Stimulated activated memory B cell treated with anti-CD40 and anti-IgM and Interleukin-4, amounts not matched to agents 10 μg/mL and 1 μg/mL and 100 μg/mL, for 72 hours (primary cell): ENCODE results near the gene AUTS2.
"Not testable (repeated sequence)": the region's sequence is repeated elsewhere in the genome, so short reads cannot be mapped to it uniquely, and the experiment has no call there.

Experiments used
- ATAC-seq: fragments of 150-1000 bp; cut with Tn5 transposase; 2 replicates; pipeline ENCODE4 v1.10.0; 2021
- H3K27ac Mint-ChIP-seq: one replicate; pipeline ENCODE4 v1.8.0; 2022; ENCODE audit warnings: mild to moderate bottlenecking, mixed read lengths
- H3K27me3 Mint-ChIP-seq: one replicate; pipeline ENCODE4 v1.8.0; 2022; ENCODE audit warnings: mixed read lengths
- H3K36me3 Mint-ChIP-seq: one replicate; pipeline ENCODE4 v1.8.0; 2022; ENCODE audit warnings: mixed read lengths
- H3K4me1 Mint-ChIP-seq: one replicate; pipeline ENCODE4 v1.8.0; 2022; ENCODE audit warnings: mixed read lengths
- H3K4me3 Mint-ChIP-seq: one replicate; pipeline ENCODE4 v1.8.0; 2022; ENCODE audit warnings: mild to moderate bottlenecking, moderate library complexity, mixed read lengths
- H3K9me3 Mint-ChIP-seq: one replicate; pipeline ENCODE4 v1.8.0; 2022; ENCODE audit warnings: mixed read lengths

AUTS2 gene

DNA sequence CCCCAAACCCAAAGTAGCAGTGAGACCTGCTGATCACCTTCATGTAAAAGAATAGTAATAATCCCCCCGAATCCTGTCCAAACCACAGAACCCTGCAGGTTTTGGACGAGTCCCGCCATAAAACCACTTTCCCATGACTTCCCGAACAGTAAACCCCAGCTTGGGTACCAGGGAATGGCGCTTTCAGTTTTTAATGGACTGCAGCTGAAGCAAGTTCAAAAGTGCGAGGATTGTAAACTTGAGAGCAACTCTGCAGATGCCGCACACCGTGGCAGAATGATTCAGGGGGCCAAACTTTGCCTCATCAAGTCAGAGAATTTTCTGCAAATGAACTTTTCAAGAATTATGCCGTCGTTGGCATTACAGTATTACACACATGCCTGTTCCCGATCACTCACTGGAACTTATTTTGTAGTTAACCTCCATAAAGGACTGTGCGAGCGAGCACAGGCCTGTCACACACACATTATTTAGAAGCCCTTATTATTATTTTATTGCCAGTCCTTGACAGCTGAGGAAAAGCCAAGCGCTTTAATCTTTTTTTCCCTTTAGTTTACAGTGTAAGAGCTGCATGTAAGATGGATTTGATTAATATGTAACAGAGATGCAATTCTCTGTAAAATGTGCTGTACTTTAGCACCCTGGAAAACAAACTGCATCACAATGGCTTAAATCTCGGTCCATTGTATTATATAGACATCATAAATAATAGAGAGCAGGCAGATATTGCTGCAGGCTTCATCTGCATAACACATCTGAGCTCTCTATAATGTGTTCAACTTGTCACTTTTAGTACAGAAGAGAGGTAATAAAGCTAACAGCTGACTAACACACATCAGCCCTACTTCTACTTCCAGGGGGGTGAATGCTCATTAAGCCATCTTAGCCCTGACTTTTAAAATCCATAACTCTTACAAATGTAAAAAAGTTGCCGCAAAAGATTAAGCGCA lies 1040.2 kb downstream of the AUTS2 start:
- ATAC-seq = no peak
- no peak overlapping the region for H3K27ac Mint-ChIP-seq
- H3K4me3 Mint-ChIP-seq = no peak overlapping the region
- H3K36me3 Mint-ChIP-seq = no peaks in the 10 kb centered on the region
- no peaks in the 10 kb centered on the region for H3K4me1 Mint-ChIP-seq
- no peaks in the 10 kb centered on the region for H3K27me3 Mint-ChIP-seq
- H3K9me3 Mint-ChIP-seq = peaks cover 9% of the 10 kb centered on the region

DNA sequence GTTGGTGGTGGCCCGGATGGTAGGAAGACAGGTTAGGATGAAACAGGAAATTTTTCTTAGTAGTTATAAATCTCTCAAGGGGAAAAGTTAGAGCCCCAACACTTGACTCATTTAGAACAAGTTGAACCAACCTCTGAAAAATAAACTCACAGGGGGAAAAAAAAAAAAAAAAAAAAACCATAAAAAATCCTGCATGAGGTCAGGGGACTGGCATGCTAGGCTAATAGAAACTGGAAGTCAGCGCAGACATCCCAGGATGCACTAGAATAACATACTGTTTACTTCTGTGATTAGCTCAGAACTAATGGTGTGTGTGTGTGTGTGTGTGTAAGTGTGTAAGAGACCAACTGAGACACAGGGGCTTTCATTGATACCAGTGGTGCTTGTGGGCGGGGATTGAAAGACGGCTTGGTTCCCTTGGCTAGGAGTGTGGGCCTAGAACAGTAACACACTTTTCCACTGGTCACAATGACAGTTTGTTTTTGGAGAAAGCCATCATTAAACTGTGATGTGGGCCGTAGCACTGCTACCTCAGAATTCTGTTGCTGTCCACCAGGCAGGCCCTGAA lies 1042.1 kb downstream of the AUTS2 start:
- H3K4me1 Mint-ChIP-seq = no peaks in the 10 kb centered on the region
- H3K27me3 Mint-ChIP-seq = no peaks in the 10 kb centered on the region
- ATAC-seq = no peak
- H3K27ac Mint-ChIP-seq = no peak overlapping the region
- H3K9me3 Mint-ChIP-seq = peaks cover 9% of the 10 kb centered on the region
- no peaks in the 10 kb centered on the region for H3K36me3 Mint-ChIP-seq
- no peak overlapping the region for H3K4me3 Mint-ChIP-seq

DNA sequence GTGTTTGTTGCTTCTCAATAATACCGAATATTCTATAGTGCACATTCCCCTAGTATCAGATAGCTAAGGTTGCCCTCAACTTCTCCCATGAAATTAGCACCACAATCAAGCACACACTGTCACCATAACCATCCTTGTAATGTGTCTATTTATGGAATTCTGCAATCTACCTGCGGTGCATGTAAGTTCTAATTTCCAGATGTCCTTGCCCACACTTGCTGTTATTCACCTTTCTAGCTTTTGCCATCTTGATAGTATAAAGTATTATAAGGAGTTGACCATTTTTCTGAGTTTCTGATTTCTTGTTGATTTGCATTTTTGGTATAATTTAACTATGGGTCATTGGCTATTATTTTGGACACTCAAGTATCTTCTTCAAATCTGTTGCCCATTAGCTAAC lies 1043.6 kb downstream of the AUTS2 start:
- ATAC-seq = no peak
- Mint-ChIP-seq H3K9me3 (peaks cover 9% of the 10 kb centered on the region), H3K27me3 (no peaks in the 10 kb centered on the region), H3K4me3 (no peak overlapping the region), H3K36me3 (no peaks in the 10 kb centered on the region), H3K27ac (no peak overlapping the region), H3K4me1 (no peaks in the 10 kb centered on the region)

DNA sequence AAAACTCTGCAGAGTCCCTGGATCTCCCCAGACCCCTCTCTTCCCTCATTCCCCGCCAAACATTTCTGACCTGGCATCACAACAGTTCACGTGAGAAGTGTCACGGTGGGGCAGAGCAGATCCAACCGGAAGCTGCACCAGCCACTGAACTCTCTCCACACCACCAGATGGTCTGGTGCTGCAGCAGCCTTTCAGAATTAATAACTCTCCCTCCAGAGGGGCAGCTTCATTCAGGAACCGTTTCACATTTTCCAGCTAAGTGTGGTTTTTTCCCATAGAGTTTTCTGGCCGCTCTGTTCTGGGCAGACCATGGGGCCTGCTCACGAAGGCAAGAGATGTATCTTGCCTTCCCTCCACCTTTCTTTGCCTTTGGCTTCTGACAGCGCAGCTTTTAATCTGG lies 1047.0 kb downstream of the AUTS2 start:
- H3K27me3 Mint-ChIP-seq = no peaks in the 10 kb centered on the region
- H3K9me3 Mint-ChIP-seq = peaks cover 9% of the 10 kb centered on the region
- no peak overlapping the region for H3K27ac Mint-ChIP-seq
- no peak for ATAC-seq
- no peaks in the 10 kb centered on the region for H3K4me1 Mint-ChIP-seq
- no peak overlapping the region for H3K4me3 Mint-ChIP-seq
- no peaks in the 10 kb centered on the region for H3K36me3 Mint-ChIP-seq

DNA sequence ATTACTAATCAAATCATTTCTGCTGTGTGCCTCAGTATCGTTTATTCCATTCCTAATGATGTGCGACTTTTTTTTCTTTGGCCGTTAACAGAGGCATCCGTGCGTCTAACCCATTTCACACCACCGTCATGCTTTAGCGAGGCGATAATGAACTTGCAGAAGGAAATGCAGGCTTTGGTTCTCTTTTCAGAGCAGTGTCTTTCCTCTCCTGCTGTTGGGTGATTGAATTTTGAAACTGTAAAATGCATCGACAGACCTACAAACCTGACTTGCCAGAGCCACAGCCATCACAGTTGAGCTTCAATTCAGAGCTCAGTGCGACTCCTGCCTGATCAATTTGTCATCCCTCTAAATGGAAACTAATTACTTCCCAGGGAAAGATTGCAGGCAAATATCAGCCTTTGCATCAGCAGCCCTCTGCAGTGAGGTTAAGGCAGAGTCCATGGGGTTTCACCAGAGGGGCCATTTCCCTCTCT lies 1047.6 kb downstream of the AUTS2 start:
- Mint-ChIP-seq H3K9me3 (peaks cover 6% of the 10 kb centered on the region), H3K27me3 (no peaks in the 10 kb centered on the region), H3K36me3 (no peaks in the 10 kb centered on the region), H3K4me3 (no peak overlapping the region), H3K27ac (no peak overlapping the region), H3K4me1 (no peaks in the 10 kb centered on the region)
- ATAC-seq = no peak

DNA sequence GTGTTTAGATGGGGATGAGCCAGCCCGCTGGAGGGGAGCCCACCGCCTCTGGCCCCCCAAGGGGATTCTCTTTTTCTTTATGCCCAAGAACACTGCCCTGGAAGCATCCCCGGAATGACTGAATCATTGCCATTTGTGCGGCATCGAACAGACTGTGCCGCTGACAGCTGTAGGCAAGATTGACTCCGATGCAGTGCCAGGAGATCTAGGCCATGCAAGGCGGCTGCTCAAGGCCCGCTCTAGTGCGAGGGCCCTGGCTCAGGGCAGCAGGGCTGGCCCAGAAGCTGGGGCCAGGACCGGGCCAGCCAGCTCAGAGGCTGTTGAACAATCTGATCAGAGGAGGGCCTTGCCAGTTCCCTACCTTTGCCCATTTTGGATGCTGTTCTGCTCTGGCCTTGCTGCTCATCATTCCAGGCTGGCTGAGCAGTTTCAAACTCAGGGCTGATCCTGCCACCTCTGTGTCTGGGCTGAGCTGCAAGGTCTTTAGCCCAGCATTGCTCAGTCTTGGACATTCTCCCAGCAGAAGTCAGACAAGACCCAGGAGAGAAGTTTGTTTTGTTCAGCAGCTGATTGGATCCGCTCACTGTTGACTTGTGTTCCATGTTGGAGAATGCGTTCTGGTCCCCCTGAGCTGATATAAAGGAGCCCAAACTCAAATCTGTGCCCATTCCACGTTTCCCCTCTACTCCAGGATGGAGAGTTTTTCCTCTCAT lies 1048.4 kb downstream of the AUTS2 start:
- ATAC-seq = no peak
- no peak overlapping the region for H3K4me3 Mint-ChIP-seq
- no peak overlapping the region for H3K27ac Mint-ChIP-seq
- H3K27me3 Mint-ChIP-seq = no peaks in the 10 kb centered on the region
- peaks cover 3% of the 10 kb centered on the region for H3K9me3 Mint-ChIP-seq
- peaks cover 4% of the 10 kb centered on the region for H3K36me3 Mint-ChIP-seq
- no peaks in the 10 kb centered on the region for H3K4me1 Mint-ChIP-seq

DNA sequence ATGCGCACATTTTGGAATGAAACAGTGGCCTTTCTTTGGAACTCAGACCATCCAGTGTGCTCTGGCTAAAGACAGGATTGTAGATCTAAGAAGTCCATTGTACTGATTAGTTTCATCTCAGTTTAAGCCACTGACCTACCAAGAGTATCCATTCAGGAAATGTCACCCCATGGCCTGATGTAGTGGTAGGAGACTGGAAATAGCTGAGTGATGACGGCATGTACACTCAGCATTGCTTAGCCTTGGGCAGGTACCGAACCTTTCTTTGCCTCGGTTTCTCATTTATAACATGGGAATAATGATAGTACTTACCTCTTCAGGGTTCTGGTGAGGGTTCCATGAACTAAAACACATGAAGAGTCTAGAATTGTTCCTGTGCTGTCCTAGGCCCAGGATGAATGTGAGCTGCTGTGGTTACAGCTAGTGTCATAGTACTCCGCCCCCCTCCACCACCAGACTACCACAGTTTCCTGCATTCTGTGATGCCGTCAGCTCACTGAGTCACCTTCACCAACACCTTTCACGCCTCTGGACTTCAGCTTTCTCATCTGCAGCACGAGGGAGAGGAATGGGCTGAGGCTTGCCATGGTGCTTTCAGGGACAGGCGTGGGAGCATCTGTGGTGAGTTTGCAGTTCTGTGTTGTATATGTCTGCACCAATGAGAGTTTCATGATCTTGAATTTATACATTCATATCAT lies 1049.7 kb downstream of the AUTS2 start:
- peaks cover 5% of the 10 kb centered on the region for H3K36me3 Mint-ChIP-seq
- no peaks in the 10 kb centered on the region for H3K4me1 Mint-ChIP-seq
- H3K4me3 Mint-ChIP-seq = no peak overlapping the region
- no peaks in the 10 kb centered on the region for H3K27me3 Mint-ChIP-seq
- peak; percentile 82 for ATAC-seq
- no peak overlapping the region for H3K27ac Mint-ChIP-seq
- no peaks in the 10 kb centered on the region for H3K9me3 Mint-ChIP-seq

DNA sequence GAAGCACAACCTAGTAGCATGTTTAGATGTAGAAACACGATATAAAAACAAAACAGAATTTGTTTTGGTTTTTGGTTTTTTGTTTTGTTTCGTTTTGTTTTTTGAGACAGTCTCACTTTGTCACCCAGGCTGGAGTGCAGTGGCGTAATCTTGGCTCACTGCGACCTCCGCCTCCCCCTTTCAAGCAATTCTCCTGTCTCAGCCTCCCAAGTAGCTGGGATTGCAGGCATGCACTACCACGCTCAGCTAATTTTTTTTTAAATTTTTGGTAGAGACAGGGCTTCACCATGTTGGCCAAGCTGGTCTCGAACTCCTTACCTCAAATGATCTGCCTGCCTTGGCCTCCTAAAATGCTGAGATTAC lies 1050.2 kb downstream of the AUTS2 start:
- not testable (repeated sequence) for H3K36me3 Mint-ChIP-seq, H3K9me3 Mint-ChIP-seq, H3K27me3 Mint-ChIP-seq, ATAC-seq, H3K27ac Mint-ChIP-seq, H3K4me3 Mint-ChIP-seq, H3K4me1 Mint-ChIP-seq

DNA sequence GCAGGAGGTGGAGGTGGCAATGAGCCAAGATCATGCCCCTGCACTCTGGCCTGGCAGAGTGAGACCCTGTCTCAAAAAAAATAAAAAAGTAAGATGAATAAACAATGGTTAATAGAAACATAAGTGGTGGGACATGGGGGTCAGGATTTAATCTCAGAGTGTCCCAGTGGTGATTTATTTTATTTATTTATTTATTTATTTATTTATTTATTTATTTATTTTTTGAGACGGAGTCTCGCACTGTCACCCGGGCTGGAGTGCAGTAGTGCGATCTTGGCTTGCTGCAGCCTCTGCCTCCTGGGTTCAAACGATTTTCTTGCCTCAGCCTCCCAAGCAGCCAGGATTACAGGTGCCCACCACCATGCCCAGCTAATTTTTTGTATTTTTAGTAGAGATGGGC lies 1051.0 kb downstream of the AUTS2 start:
- Mint-ChIP-seq H3K4me3 (no peak overlapping the region), H3K36me3 (peaks cover 9% of the 10 kb centered on the region), H3K9me3 (no peaks in the 10 kb centered on the region), H3K27me3 (no peaks in the 10 kb centered on the region), H3K4me1 (no peaks in the 10 kb centered on the region), H3K27ac (no peak overlapping the region)
- ATAC-seq = no peak

DNA sequence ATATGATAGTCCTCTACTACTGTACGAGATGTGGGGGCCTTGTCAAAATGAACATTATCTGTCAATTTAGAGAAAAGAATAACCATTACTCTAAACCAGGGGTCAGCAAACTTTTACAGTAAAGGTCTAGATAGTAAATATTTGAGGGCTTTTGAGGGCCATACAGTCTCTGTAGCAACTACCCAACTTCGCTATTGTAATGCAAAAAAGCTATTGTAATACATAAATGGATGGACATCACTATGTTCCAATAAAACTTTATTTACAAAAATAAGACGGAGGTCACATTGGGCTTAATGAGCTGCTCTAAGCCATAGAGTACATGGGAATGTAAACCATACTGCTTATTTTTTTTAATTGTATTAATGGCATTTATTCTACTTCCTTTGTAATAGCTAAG lies 1055.9 kb downstream of the AUTS2 start:
- Mint-ChIP-seq H3K27ac (no peak overlapping the region), H3K36me3 (peaks cover 9% of the 10 kb centered on the region), H3K4me3 (no peak overlapping the region), H3K4me1 (no peaks in the 10 kb centered on the region), H3K9me3 (no peaks in the 10 kb centered on the region), H3K27me3 (no peaks in the 10 kb centered on the region)
- ATAC-seq = no peak

DNA sequence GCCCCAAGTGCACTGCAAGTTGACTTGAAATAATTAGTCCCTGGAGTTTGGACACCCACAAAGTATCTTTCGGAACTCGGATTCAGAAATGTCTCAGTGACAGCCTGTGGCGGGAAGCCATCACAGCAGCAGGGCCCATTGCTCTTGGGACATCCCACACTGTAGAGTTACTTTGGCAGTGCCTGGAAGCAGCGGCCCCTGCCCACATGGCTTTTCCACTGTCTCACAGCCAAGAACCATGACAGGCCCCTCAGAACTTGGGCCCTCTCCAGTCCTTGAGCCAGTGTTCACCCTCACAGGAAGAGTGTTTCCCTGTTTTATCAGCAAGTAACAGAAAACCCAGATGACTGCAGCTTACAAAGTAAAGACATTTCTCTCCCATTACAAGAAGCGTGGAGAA lies 1056.7 kb downstream of the AUTS2 start:
- no peaks in the 10 kb centered on the region for H3K27me3 Mint-ChIP-seq
- H3K9me3 Mint-ChIP-seq = no peaks in the 10 kb centered on the region
- H3K36me3 Mint-ChIP-seq = peaks cover 16% of the 10 kb centered on the region
- H3K4me1 Mint-ChIP-seq = no peaks in the 10 kb centered on the region
- no peak overlapping the region for H3K27ac Mint-ChIP-seq
- no peak overlapping the region for H3K4me3 Mint-ChIP-seq
- no peak for ATAC-seq

DNA sequence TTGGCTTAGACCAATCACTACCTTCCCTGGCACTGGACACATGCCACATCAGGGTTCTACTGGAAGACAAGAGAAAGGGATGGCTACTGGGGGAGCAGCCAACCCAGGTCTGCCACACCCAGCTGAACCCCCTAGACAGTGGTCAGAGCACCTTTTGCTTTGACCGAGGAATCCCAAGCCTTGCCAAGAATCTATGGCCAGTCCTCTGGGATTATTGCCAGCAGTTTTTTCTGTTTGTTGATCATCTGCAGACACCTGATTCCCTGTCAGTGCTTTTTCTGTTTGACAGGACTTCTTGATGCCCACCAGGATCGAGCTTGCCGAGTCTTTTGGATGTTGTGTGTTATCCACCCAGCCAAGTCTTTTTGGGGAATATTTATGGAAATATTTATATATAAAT lies 1057.4 kb downstream of the AUTS2 start:
- Mint-ChIP-seq H3K4me1 (no peaks in the 10 kb centered on the region), H3K36me3 (peaks cover 20% of the 10 kb centered on the region), H3K27ac (no peak overlapping the region), H3K4me3 (no peak overlapping the region), H3K27me3 (no peaks in the 10 kb centered on the region), H3K9me3 (no peaks in the 10 kb centered on the region)
- no peak for ATAC-seq

DNA sequence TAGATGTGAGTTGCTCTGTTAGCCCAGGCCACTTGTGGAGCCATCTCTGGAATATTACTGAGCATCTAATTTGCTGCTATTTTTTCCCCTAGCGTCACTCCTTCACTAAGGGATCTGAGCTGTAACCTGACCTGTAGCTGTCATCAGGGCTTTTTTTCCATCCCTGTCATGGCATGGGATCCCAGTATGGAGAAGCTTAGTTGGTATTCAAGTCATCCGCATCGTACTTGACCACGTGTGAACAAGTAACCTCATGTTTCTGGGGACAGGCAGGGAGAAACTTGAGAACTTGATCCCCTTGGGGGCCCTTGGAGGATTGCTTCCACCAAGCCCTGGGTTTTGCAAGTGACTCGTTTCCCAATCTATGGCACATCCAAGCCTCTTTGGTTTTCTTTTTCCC lies 1059.3 kb downstream of the AUTS2 start:
- peaks cover 23% of the 10 kb centered on the region for H3K36me3 Mint-ChIP-seq
- H3K27me3 Mint-ChIP-seq = no peaks in the 10 kb centered on the region
- H3K4me3 Mint-ChIP-seq = no peak overlapping the region
- H3K9me3 Mint-ChIP-seq = no peaks in the 10 kb centered on the region
- no peak overlapping the region for H3K27ac Mint-ChIP-seq
- no peaks in the 10 kb centered on the region for H3K4me1 Mint-ChIP-seq
- ATAC-seq = no peak

DNA sequence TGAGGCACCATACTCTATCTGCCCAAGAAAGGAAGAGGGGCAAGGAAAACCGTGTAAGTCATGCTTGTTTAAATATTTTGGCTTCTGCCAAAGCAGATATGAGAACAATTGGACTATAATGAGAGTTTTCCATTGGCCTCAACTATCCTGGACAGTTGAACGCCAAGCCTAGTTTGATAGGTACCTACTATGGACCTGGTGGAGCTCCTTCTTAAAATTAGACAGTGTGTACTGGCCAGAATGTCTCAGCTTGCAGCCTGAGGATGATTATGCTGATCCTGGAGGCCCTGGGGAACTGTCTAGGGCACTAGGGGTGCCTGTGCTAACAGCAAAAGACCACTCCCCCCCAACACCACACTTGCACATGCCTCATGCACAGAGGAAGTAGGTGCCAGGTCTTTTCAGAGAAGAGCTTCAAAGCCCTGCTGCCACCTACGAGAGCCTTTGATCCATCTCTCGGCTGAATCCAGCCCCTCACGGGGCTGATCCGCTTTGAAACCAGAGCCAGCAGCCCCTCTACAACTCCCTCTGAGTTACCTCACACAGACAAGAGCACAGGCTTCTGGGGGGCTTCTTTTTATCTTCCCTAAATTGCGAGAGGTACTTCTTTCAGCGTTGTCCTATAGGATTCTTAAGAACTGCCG lies 1059.8 kb downstream of the AUTS2 start:
- Mint-ChIP-seq H3K27me3 (no peaks in the 10 kb centered on the region), H3K36me3 (peaks cover 22% of the 10 kb centered on the region), H3K4me3 (no peak overlapping the region), H3K27ac (no peak overlapping the region), H3K4me1 (no peaks in the 10 kb centered on the region), H3K9me3 (no peaks in the 10 kb centered on the region)
- no peak for ATAC-seq

DNA sequence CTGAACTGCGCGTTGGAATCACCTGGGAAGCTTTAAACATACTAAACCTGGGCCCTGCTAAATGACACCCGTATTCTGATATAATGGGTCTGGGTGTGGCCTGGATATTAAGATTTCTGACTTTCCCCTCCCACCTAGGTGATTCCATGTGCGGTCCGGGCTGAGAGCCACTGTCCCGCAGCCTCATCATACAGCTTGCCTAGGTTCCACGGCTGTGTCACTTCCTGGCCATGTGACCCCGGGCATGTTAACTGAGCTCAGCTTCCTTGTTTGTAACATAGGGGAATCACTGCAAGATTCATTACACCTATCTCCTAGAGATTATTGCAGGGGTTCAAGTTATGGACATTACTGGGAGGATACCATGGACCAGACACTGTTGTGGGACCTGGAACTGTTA lies 1061.0 kb downstream of the AUTS2 start:
- no peaks in the 10 kb centered on the region for H3K9me3 Mint-ChIP-seq
- no peak overlapping the region for H3K27ac Mint-ChIP-seq
- no peak for ATAC-seq
- H3K27me3 Mint-ChIP-seq = no peaks in the 10 kb centered on the region
- H3K36me3 Mint-ChIP-seq = peaks cover 19% of the 10 kb centered on the region
- no peak overlapping the region for H3K4me3 Mint-ChIP-seq
- H3K4me1 Mint-ChIP-seq = no peaks in the 10 kb centered on the region
